ENCODE measurements around the gene BSPH1.
"Not testable (repeated sequence)": the region's sequence is repeated elsewhere in the genome, so short reads cannot be mapped to it uniquely, and the experiment has no call there.

DNA sequence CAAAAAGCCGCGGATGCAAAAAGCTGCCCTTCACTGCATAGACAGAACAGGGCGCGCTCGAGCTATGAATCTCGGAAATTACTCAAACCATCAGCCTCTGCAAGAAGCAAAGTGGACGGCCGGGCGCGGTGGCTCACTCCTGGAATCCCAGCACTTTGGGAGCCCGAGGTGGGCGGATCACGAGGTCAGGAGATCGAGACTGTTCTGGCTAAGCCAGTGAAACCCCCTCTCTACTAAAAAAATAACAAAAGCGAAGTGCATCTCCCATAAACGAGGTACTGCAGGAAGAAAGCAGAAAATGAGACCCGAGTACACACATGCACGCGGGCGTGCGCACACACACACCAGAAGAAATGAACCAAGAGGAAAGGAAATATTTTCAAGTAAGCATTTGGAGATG, 39.8 kb downstream of the BSPH1 start:
- not testable (repeated sequence) for TF ChIP-seq CTCF, EP300 (IDR thresholded peaks at IDR 0.05)
